Left ventricle myocardium inferior (tissue), 1 donor: Measurements from ENCODE around the gene MDM1. TPM values are rescaled to one million over a fixed set of nuclear protein-coding genes. Genes with fewer than 3 reads are reported as not detected.

ENCODE experiments used
- DNase-seq: peaks from one replicate; pipeline ENCODE4 v3.0.0-alpha.2; 2020
- H3K27ac ChIP-seq: fragments of 200-600 bp; replicated peaks from 2 replicates; pipeline ENCODE4 v1.8.0; 2021
- H3K27me3 ChIP-seq: fragments of 200-600 bp; 2 replicates; pipeline ENCODE4 v1.8.0; 2021; ENCODE audit warnings: low read depth
- H3K36me3 ChIP-seq: fragments of 200-600 bp; 2 replicates; pipeline ENCODE4 v1.8.0; 2021
- H3K4me1 ChIP-seq: fragments of 200-600 bp; 2 replicates; pipeline ENCODE4 v1.8.0; 2021
- H3K4me3 ChIP-seq: fragments of 200-600 bp; 2 replicates; pipeline ENCODE4 v1.8.0; 2021; ENCODE audit warnings: mild to moderate bottlenecking, moderate library complexity
- H3K9me3 ChIP-seq: fragments of 200-600 bp; replicated peaks from 2 replicates; pipeline ENCODE4 v1.8.0; 2021
- intact Hi-C: fragments of 100-400 bp; cut with micrococcal nuclease; formaldehyde crosslinking; loops from one replicate; pipeline ENCODE4 v1.11.0; 2022
- total RNA-seq: library from RNA; stranded (reverse); fragmentation: NEBNext Ultra II Directional; extraction: Animal tissue kit (Norgen Biotek cat#: 25700); gene quantifications from one replicate; pipeline ENCODE4 v1.2.1, GENCODE V29; 2021
- TF ChIP-seq, protein P1 (sequence below): fragments of 200-600 bp; IDR thresholded peaks from 2 replicates; pipeline ENCODE4 v1.8.0; 2021; ENCODE audit warnings: antibody characterized with exemption, mild to moderate bottlenecking, borderline replicate concordance
- donor health status: DM: no; HTN: yes; CAD: no; lungs with severe emphysema.

The MDM1 gene
- total RNA-seq, 1 donor from 2014 or later = 7.8 TPM

DNA sequence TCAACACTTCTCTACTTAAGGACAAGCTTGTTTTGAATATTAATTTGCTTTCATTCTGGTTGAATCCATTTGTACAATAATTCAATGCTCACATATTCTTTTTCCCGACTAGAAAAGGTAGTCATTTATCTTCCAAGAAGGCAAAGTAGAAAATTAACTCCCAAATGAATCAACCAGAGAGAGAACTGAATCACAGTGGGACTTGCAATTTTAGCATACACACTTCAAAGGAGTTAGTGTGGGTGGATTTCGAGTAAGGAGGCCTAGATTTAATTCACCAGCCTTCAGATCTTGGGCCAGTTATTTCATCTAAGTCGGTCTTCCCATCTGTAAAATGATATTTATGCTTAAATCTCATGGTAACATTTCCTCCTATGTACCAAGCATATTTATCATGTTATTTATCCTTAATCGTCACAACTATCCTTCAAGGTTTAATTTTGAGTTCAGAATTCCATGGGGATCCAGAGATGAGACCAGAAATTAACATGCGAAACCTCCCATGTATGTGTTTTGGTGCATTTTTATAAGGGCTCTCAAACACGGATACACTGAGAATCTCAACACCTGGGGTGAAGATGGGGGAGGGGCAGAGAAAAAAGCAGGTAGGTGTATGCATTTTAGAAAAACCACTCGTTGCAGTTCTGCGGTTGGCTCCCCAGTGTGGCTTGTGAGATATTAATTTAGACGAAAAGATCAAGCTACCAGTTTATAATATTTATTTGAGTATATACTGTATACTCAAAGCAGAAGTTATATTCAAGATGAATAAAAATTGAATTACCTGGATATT lies 39.8 kb downstream of the MDM1 start:
- Histone ChIP-seq H3K27ac (no peak overlapping the region), H3K4me3 (no peak overlapping the region), H3K9me3 (no peaks in the 10 kb centered on the region), H3K36me3 (peaks cover 11% of the 10 kb centered on the region), H3K4me1 (peaks cover 15% of the 10 kb centered on the region), H3K27me3 (no peaks in the 10 kb centered on the region)
- DNase-seq = no peak
- intact Hi-C loops = no loop called here
- TF ChIP-seq, protein P1, sequence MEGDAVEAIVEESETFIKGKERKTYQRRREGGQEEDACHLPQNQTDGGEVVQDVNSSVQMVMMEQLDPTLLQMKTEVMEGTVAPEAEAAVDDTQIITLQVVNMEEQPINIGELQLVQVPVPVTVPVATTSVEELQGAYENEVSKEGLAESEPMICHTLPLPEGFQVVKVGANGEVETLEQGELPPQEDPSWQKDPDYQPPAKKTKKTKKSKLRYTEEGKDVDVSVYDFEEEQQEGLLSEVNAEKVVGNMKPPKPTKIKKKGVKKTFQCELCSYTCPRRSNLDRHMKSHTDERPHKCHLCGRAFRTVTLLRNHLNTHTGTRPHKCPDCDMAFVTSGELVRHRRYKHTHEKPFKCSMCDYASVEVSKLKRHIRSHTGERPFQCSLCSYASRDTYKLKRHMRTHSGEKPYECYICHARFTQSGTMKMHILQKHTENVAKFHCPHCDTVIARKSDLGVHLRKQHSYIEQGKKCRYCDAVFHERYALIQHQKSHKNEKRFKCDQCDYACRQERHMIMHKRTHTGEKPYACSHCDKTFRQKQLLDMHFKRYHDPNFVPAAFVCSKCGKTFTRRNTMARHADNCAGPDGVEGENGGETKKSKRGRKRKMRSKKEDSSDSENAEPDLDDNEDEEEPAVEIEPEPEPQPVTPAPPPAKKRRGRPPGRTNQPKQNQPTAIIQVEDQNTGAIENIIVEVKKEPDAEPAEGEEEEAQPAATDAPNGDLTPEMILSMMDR = no peak

DNA sequence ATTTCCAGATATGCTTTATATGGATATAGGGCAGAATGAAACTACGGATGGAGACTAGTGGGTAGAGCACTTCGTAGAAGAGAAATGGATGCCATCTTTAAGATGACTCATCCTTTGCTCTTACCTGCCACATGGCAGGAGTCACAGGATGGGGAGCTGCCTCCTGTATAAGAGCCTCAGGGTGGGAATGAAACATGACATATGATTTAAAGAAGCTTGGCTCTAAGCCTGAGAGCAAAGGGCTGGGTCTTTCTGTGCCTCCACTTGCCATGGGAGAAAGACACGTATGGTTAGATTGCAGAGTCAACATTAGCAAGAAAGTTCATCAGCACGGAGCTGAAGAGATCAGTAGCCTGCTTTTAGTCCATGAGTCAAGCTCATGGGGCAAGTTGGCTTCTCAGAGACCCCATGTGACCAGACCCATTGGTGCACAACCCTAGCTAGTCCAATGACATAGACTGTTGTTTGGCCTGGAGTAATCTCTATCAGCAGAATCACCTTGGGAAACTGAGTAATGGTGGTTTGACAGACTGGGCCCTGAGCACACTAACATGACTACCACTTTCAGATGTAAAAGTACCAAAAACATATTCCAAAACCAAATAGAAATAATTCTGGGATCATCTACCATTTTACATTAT lies 40.6 kb downstream of the MDM1 start:
- Histone ChIP-seq H3K4me3 (no peak overlapping the region), H3K9me3 (no peaks in the 10 kb centered on the region), H3K27ac (no peak overlapping the region), H3K4me1 (peaks cover 15% of the 10 kb centered on the region), H3K27me3 (no peaks in the 10 kb centered on the region), H3K36me3 (peaks cover 7% of the 10 kb centered on the region)
- intact Hi-C loops = no loop called here
- TF ChIP-seq, protein P1 = no peak
- DNase-seq = no peak

DNA sequence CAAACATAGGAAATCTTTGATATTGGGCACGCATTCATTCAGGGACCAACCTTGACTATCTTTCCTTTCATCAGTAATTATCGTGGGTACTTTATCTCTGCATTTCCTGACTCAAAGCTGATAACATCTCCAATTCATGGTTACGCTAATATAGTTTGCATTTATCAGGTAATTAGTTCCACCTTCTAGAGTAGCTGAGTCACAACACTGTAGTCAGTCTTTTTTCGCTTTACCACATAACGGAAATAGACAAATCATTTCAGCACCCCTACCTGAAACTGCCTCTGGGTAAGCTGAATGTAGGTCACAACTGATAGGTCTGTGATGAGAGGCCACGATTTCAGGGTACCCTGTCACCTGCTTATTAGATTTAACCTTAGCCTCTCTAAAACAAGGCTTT lies 42.0 kb downstream of the MDM1 start:
- intact Hi-C loops = no loop called here
- TF ChIP-seq, protein P1 = no peak

DNA sequence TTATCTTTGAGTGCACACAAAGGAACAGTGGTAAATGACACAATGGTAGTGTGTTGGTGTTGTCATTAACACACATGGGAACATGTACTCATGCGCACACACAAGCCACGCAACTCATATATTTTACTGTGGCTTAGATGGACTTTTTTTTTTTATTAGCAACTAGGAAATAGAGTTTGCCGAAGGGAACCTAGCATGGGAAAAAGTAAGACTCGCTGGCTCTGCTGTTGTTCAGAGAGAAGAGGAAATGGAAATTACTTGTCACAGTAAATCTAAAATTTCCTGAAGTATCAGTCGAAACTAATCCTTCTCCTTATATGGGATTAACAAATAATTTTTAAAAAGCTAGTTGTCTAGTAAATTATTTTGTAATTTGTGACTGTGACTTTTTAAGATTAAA lies 45.1 kb downstream of the MDM1 start:
- Histone ChIP-seq H3K36me3 (no peaks in the 10 kb centered on the region), H3K4me3 (no peak overlapping the region), H3K9me3 (no peaks in the 10 kb centered on the region), H3K27ac (no peak overlapping the region), H3K4me1 (no peaks in the 10 kb centered on the region), H3K27me3 (peaks cover 8% of the 10 kb centered on the region)
- DNase-seq = no peak
- TF ChIP-seq, protein P1 = no peak
- intact Hi-C loops = no loop called here

More for the DNA sequence above, 42.0 kb downstream of the MDM1 start:
- H3K36me3 ChIP-seq = no peaks in the 10 kb centered on the region
- peaks cover 15% of the 10 kb centered on the region for H3K4me1 ChIP-seq
- H3K4me3 ChIP-seq = no peak overlapping the region
- H3K27me3 ChIP-seq = no peaks in the 10 kb centered on the region
- no peak overlapping the region for H3K27ac ChIP-seq
- no peaks in the 10 kb centered on the region for H3K9me3 ChIP-seq
- no peak for DNase-seq

DNA sequence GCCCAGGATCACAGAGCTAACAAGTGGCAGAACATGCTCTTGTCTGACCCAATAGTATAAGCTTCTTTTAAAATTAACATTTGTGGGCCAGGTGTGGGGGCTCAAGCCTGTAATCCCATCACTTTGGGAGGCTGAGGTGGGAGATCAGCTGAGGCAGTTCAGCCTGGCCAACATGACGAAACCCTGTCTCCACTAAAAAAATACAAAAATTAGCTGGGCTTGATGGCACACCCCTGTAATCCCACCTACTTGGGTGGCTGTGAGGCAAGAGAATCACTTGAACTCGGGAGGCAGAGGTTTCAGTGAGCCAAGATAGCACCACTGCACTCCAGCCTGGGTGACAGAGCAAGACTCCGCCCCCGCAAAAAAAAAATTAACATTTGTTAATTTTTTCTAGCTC lies 45.8 kb downstream of the MDM1 start:
- TF ChIP-seq, protein P1 = no peak
- no peaks in the 10 kb centered on the region for H3K9me3 ChIP-seq

More for the DNA sequence above, 45.8 kb downstream of the MDM1 start:
- Histone ChIP-seq H3K27me3 (peaks cover 8% of the 10 kb centered on the region), H3K4me1 (no peaks in the 10 kb centered on the region), H3K4me3 (no peak overlapping the region), H3K36me3 (no peaks in the 10 kb centered on the region), H3K27ac (no peak overlapping the region)
- DNase-seq = no peak
- intact Hi-C loops = no loop called here
